Activated CD4-positive, alpha-beta memory T cell treated with anti-CD3 and anti-CD28 coated beads for 36 hours (primary cell): ENCODE measurements around the gene VDR. TPM values are rescaled to one million over a fixed set of nuclear protein-coding genes. Genes with fewer than 3 reads are reported as not detected.
A peak's percentile ranks its signal among the peaks of the same experiment; 100 is the strongest.

ENCODE experiments used
- CTCF ChIA-PET: fragments of 350-600 bp; sonication (Branson Sonifier 250); formaldehyde crosslinking; loops from one replicate; lab custom pipeline; 2021; ENCODE audit warnings: antibody characterized with exemption, inconsistent platforms; lab: Charles Lee
- POLR2A ChIA-PET: fragments of 350-600 bp; sonication (Branson Sonifier 250); formaldehyde crosslinking; loops from one replicate; lab custom pipeline; 2021; ENCODE audit warnings: antibody characterized with exemption; lab: Charles Lee
- DNase-seq: peaks from one replicate; pipeline ENCODE4 v3.0.0-alpha.2; 2020
- H3K27ac Mint-ChIP-seq: one replicate; pipeline ENCODE4 v1.8.0; 2021; ENCODE audit warnings: mixed read lengths
- H3K27me3 Mint-ChIP-seq: one replicate; pipeline ENCODE4 v1.8.0; 2021; ENCODE audit warnings: mixed read lengths
- H3K36me3 Mint-ChIP-seq: one replicate; pipeline ENCODE4 v1.8.0; 2021; ENCODE audit warnings: mixed read lengths
- H3K4me1 Mint-ChIP-seq: one replicate; pipeline ENCODE4 v1.8.0; 2021; ENCODE audit warnings: low read depth, mixed read lengths
- H3K4me3 Mint-ChIP-seq: one replicate; pipeline ENCODE4 v1.8.0; 2021; ENCODE audit warnings: mild to moderate bottlenecking, mixed read lengths
- H3K9me3 Mint-ChIP-seq: one replicate; pipeline ENCODE4 v1.8.0; 2021; ENCODE audit warnings: mixed read lengths
- intact Hi-C: fragments of 100-400 bp; cut with micrococcal nuclease; formaldehyde crosslinking; loops from one replicate; pipeline ENCODE4 v1.15.1; 2023
- total RNA-seq, 2 experiments: library from RNA; stranded (reverse); gene quantifications; one replicate each; pipeline ENCODE4 v1.2.3, GENCODE V29; 2021

The VDR gene
- total RNA-seq, 2 experiments from 2014 or later = 156 TPM

- DNase-seq = no peak
- Mint-ChIP-seq H3K4me1 (peaks cover 65% of the 10 kb centered on the region), H3K9me3 (no peaks in the 10 kb centered on the region), H3K27ac (no peak overlapping the region), H3K4me3 (peak overlapping the region; percentile 97), H3K36me3 (peaks cover 65% of the 10 kb centered on the region), H3K27me3 (peaks cover 4% of the 10 kb centered on the region)
- intact Hi-C loops = no loop called here
- ChIA-PET CTCF (interaction anchor here (1.6 kb wide), 1 partner anchor 16 kb away, joined by 7 read pairs; no protein-coding TSS in a partner anchor), POLR2A (interaction anchor here (4.9 to 5.3 kb wide), 2 partner anchors 11 to 16 kb away, joined by 29 to 76 read pairs; no protein-coding TSS in a partner anchor)
Measured at GRCh38 chr12:47901718-47902093, 3.1 kb downstream of the VDR start.

- peaks cover 70% of the 10 kb centered on the region for H3K36me3 Mint-ChIP-seq
- H3K9me3 Mint-ChIP-seq = no peaks in the 10 kb centered on the region
- peaks cover 68% of the 10 kb centered on the region for H3K4me1 Mint-ChIP-seq
- intact Hi-C loops = no loop called here
- CTCF ChIA-PET = interaction anchor here (1.9 to 2.6 kb wide), 2 partner anchors 15 to 62 kb away, joined by 7 to 11 read pairs; partner anchors contain the start of gene TMEM106C
- no peaks in the 10 kb centered on the region for H3K27me3 Mint-ChIP-seq
- H3K27ac Mint-ChIP-seq = peak overlapping the region; percentile 3
- peak overlapping the region; percentile 63 for H3K4me3 Mint-ChIP-seq
- POLR2A ChIA-PET = interaction anchor here (4.9 to 5.3 kb wide), 2 partner anchors 10 to 16 kb away, joined by 29 to 76 read pairs; no protein-coding TSS in a partner anchor
- peak; percentile 37 for DNase-seq
Measured at GRCh38 chr12:47901063-47901717, 3.6 kb downstream of the VDR start.

- POLR2A ChIA-PET = interaction anchor here (0.6 to 5.3 kb wide), 4 partner anchors 11 to 1199 kb away, joined by 3 to 76 read pairs (median 3); no protein-coding TSS in a partner anchor
- Mint-ChIP-seq H3K27me3 (no peaks in the 10 kb centered on the region), H3K4me3 (peak overlapping the region; percentile 63), H3K9me3 (no peaks in the 10 kb centered on the region), H3K4me1 (peaks cover 69% of the 10 kb centered on the region), H3K36me3 (peaks cover 78% of the 10 kb centered on the region), H3K27ac (peak overlapping the region; percentile 3)
- CTCF ChIA-PET = interaction anchor here (1.4 to 2.6 kb wide), 4 partner anchors 11 to 63 kb away, joined by 4 to 11 read pairs (median 6); partner anchors contain the start of gene TMEM106C
- intact Hi-C loops = no loop called here
- DNase-seq = peak; percentile 32
Measured at GRCh38 chr12:47900131-47901062, 4.4 kb downstream of the VDR start.

GRCh38 chr12:47899466-47899865 is 5.3 kb downstream of the VDR start:
- CTCF ChIA-PET = interaction anchor here (1.1 to 2.6 kb wide), 5 partner anchors 10 to 64 kb away, joined by 4 to 11 read pairs (median 6); partner anchors contain the start of gene TMEM106C
- no peaks in the 10 kb centered on the region for H3K9me3 Mint-ChIP-seq
- peaks cover 84% of the 10 kb centered on the region for H3K36me3 Mint-ChIP-seq
- H3K4me1 Mint-ChIP-seq = peaks cover 72% of the 10 kb centered on the region
- POLR2A ChIA-PET = interaction anchor here (1.1 to 1.4 kb wide), 5 partner anchors 10 to 41 kb away, joined by 3 read pairs; no protein-coding TSS in a partner anchor
- H3K27me3 Mint-ChIP-seq = no peaks in the 10 kb centered on the region
- intact Hi-C loops = no loop called here
- H3K27ac Mint-ChIP-seq = peak overlapping the region; percentile 34
- peak; percentile 27 for DNase-seq
- no peak overlapping the region for H3K4me3 Mint-ChIP-seq

GRCh38 chr12:47896633-47897032 is 8.2 kb downstream of the VDR start:
- Mint-ChIP-seq H3K4me3 (no peak overlapping the region), H3K9me3 (no peaks in the 10 kb centered on the region)
- CTCF ChIA-PET = interaction anchor here (1.6 kb wide), 2 partner anchors 129 to 181 kb away, joined by 3 to 4 read pairs; no protein-coding TSS in a partner anchor

GRCh38 chr12:47896022-47896421 is 8.8 kb downstream of the VDR start:
- no peaks in the 10 kb centered on the region for H3K9me3 Mint-ChIP-seq
- H3K27ac Mint-ChIP-seq = no peak overlapping the region
- no peaks in the 10 kb centered on the region for H3K27me3 Mint-ChIP-seq
- H3K4me3 Mint-ChIP-seq = no peak overlapping the region
- H3K36me3 Mint-ChIP-seq = peaks cover 88% of the 10 kb centered on the region
- ChIA-PET POLR2A (interaction anchor here (2.7 kb wide), 1 partner anchor 11 kb away, joined by 12 read pairs; no protein-coding TSS in a partner anchor), CTCF (interaction anchor here (0.6 to 1.6 kb wide), 5 partner anchors 10 to 180 kb away, joined by 3 to 4 read pairs (median 3); no protein-coding TSS in a partner anchor)
- intact Hi-C loops = no loop called here
- H3K4me1 Mint-ChIP-seq = peaks cover 71% of the 10 kb centered on the region
- no peak for DNase-seq

More at GRCh38 chr12:47896633-47897032, 8.2 kb downstream of the VDR start:
- POLR2A ChIA-PET = interaction anchor here (1.2 kb wide), 1 partner anchor 12 kb away, joined by 3 read pairs; no protein-coding TSS in a partner anchor
- no peak overlapping the region for H3K27ac Mint-ChIP-seq
- no peaks in the 10 kb centered on the region for H3K27me3 Mint-ChIP-seq
- peaks cover 91% of the 10 kb centered on the region for H3K36me3 Mint-ChIP-seq
- no peak for DNase-seq
- H3K4me1 Mint-ChIP-seq = peaks cover 75% of the 10 kb centered on the region
- intact Hi-C loops = no loop called here

GRCh38 chr12:47894652-47895051 is 10.1 kb downstream of the VDR start:
- Mint-ChIP-seq H3K9me3 (no peaks in the 10 kb centered on the region), H3K27ac (no peak overlapping the region), H3K4me3 (no peak overlapping the region), H3K4me1 (peaks cover 65% of the 10 kb centered on the region), H3K27me3 (no peaks in the 10 kb centered on the region), H3K36me3 (peaks cover 86% of the 10 kb centered on the region)
- intact Hi-C loops = no loop called here
- ChIA-PET CTCF (interaction anchor here (0.9 to 2.6 kb wide), 3 partner anchors 9 to 69 kb away, joined by 3 to 13 read pairs (median 3); partner anchors contain the start of genes TMEM106C and VDR), POLR2A (interaction anchor here (1.2 to 2.7 kb wide), 2 partner anchors 10 to 11 kb away, joined by 4 to 12 read pairs; partner anchors contain the start of gene VDR)
- no peak for DNase-seq

GRCh38 chr12:47894068-47894467 is 10.7 kb downstream of the VDR start:
- Mint-ChIP-seq H3K36me3 (peaks cover 86% of the 10 kb centered on the region), H3K27ac (no peak overlapping the region), H3K27me3 (no peaks in the 10 kb centered on the region), H3K4me1 (peaks cover 65% of the 10 kb centered on the region), H3K9me3 (no peaks in the 10 kb centered on the region), H3K4me3 (no peak overlapping the region)
- CTCF ChIA-PET = interaction anchor here (0.9 to 2.6 kb wide), 2 partner anchors 11 to 69 kb away, joined by 3 to 13 read pairs; partner anchors contain the start of genes TMEM106C and VDR
- intact Hi-C loops = no loop called here
- POLR2A ChIA-PET = interaction anchor here (1.2 to 2.7 kb wide), 2 partner anchors 9 to 11 kb away, joined by 4 to 12 read pairs; partner anchors contain the start of gene VDR
- DNase-seq = no peak

GRCh38 chr12:47892819-47893218 is 12.0 kb downstream of the VDR start:
- peaks cover 73% of the 10 kb centered on the region for H3K4me1 Mint-ChIP-seq
- H3K27me3 Mint-ChIP-seq = no peaks in the 10 kb centered on the region
- ChIA-PET POLR2A (interaction anchor here (4.9 kb wide), 1 partner anchor 11 kb away, joined by 29 read pairs; the partner anchor contains the start of gene VDR), CTCF (interaction anchor here (2.6 kb wide), 1 partner anchor 13 kb away, joined by 13 read pairs; the partner anchor contains the start of gene VDR)
- no peaks in the 10 kb centered on the region for H3K9me3 Mint-ChIP-seq
- H3K27ac Mint-ChIP-seq = no peak overlapping the region
- DNase-seq = no peak
- H3K36me3 Mint-ChIP-seq = peaks cover 81% of the 10 kb centered on the region
- no peak overlapping the region for H3K4me3 Mint-ChIP-seq
- intact Hi-C loops = no loop called here

- CTCF ChIA-PET = interaction anchor here (1.1 kb wide), 1 partner anchor 53 kb away, joined by 5 read pairs; no protein-coding TSS in a partner anchor
- peak overlapping the region; percentile 73 for H3K27ac Mint-ChIP-seq
- intact Hi-C loops = no loop called here
Measured at GRCh38 chr12:47891356-47891755, 13.4 kb downstream of the VDR start.

More at GRCh38 chr12:47891356-47891755, 13.4 kb downstream of the VDR start:
- no peaks in the 10 kb centered on the region for H3K27me3 Mint-ChIP-seq
- peaks cover 77% of the 10 kb centered on the region for H3K36me3 Mint-ChIP-seq
- POLR2A ChIA-PET = interaction anchor here (0.6 to 4.9 kb wide), 5 partner anchors 12 to 84 kb away, joined by 3 to 29 read pairs (median 3); partner anchors contain the start of gene VDR
- H3K4me3 Mint-ChIP-seq = no peak overlapping the region
- DNase-seq = peak; percentile 49
- peaks cover 75% of the 10 kb centered on the region for H3K4me1 Mint-ChIP-seq
- no peaks in the 10 kb centered on the region for H3K9me3 Mint-ChIP-seq
